ENCODE data around the gene CYP3A7.
"Not testable (repeated sequence)": the region's sequence is repeated elsewhere in the genome, so short reads cannot be mapped to it uniquely, and the experiment has no call there.

CYP3A7 gene

GRCh38 chr7:99734987-99735386 lies at the start of gene CYP3A7:
TSS of gene CYP3A7 (minus strand) at chr7:99735196. CDS start at chr7:99735093, 103 bp downstream.
- no peak for DNase-seq

- no peak for DNase-seq
Measured at GRCh38 chr7:99784007-99784406, 49.0 kb upstream of the CYP3A7 start, which contains the start of gene CYP3A4. TSS of gene CYP3A4 (minus strand) at chr7:99784184. CDS start at chr7:99784081, 103 bp downstream.

GRCh38 chr7:99782012-99782953 lies 47.3 kb upstream of the CYP3A7 start:
- no peak for DNase-seq

GRCh38 chr7:99780588-99780987 lies 45.6 kb upstream of the CYP3A7 start:
- no peak for DNase-seq

- DNase-seq, result no peak
Measured at GRCh38 chr7:99779949-99780348, 45.0 kb upstream of the CYP3A7 start.

- no peak for DNase-seq
Measured at GRCh38 chr7:99778880-99779279, 43.9 kb upstream of the CYP3A7 start.

- DNase-seq, result not testable (repeated sequence)
Measured at GRCh38 chr7:99773395-99773794, 38.4 kb upstream of the CYP3A7 start.

- no peak for DNase-seq
Measured at GRCh38 chr7:99772565-99772964, 37.6 kb upstream of the CYP3A7 start.

- DNase-seq, result not testable (repeated sequence)
Measured at GRCh38 chr7:99769494-99769893, 34.5 kb upstream of the CYP3A7 start.

- no peak for DNase-seq
Measured at GRCh38 chr7:99768471-99768870, 33.5 kb upstream of the CYP3A7 start.

GRCh38 chr7:99767662-99768061 lies 32.7 kb upstream of the CYP3A7 start:
- DNase-seq, result no peak

GRCh38 chr7:99766484-99767099 lies 31.6 kb upstream of the CYP3A7 start:
- no peak for DNase-seq

GRCh38 chr7:99764478-99764877 lies 29.5 kb upstream of the CYP3A7 start:
- no peak for DNase-seq

- no peak for DNase-seq
Measured at GRCh38 chr7:99762680-99763327, 27.8 kb upstream of the CYP3A7 start.

GRCh38 chr7:99755085-99755484 lies 20.1 kb upstream of the CYP3A7 start:
- DNase-seq, result no peak

- no peak for DNase-seq
Measured at GRCh38 chr7:99752356-99752755, 17.4 kb upstream of the CYP3A7 start.

- DNase-seq, result not testable (repeated sequence)
Measured at GRCh38 chr7:99751322-99752052, 16.5 kb upstream of the CYP3A7 start.

GRCh38 chr7:99748846-99749579 lies 14.0 kb upstream of the CYP3A7 start:
- no peak for DNase-seq

GRCh38 chr7:99746915-99747314 lies 11.9 kb upstream of the CYP3A7 start:
- not testable (repeated sequence) for DNase-seq

- DNase-seq, result not testable (repeated sequence)
Measured at GRCh38 chr7:99745395-99745794, 10.4 kb upstream of the CYP3A7 start.

- DNase-seq, result no peak
Measured at GRCh38 chr7:99742737-99743394, 7.9 kb upstream of the CYP3A7 start.

GRCh38 chr7:99741441-99741795 lies 6.4 kb upstream of the CYP3A7 start:
- DNase-seq, result no peak
